SU-DHL-6 (cell line): ENCODE data around the gene TNFSF11.

ENCODE experiments used
- H2AFZ ChIP-seq: fragments of 200-600 bp; sonication (generic); 2 replicates; pipeline ENCODE4 v1.6.1; 2014; ENCODE audit warnings: low read depth, mild to moderate bottlenecking, moderate library complexity, mixed read lengths, antibody characterized with exemption, low read length; ENCODE audit not compliant: severe bottlenecking
- H3F3A ChIP-seq: fragments of 200-600 bp; shearing (Covaris generic); 2 replicates; pipeline ENCODE4 v1.6.0; 2016; ENCODE audit warnings: antibody characterized with exemption, mild to moderate bottlenecking; ENCODE audit not compliant: insufficient read depth
- H3K27ac ChIP-seq: fragments of 200-600 bp; sonication (generic); 2 replicates; pipeline ENCODE4 v1.5.1; 2016; ENCODE audit warnings: low read depth, mild to moderate bottlenecking, low read length, moderate library complexity, mixed read lengths
- H3K27me3 ChIP-seq: fragments of 200-600 bp; sonication (generic), shearing (Covaris generic); 2 replicates; pipeline ENCODE4 v1.6.0; 2014; ENCODE audit warnings: mild to moderate bottlenecking, low read length
- H3K36me3 ChIP-seq: fragments of 200-600 bp; sonication (generic); 2 replicates; pipeline ENCODE4 v1.6.1; 2014; ENCODE audit warnings: mild to moderate bottlenecking, low read length, mixed read lengths
- H3K4me2 ChIP-seq: fragments of 300-600, 200-600 bp; shearing (Covaris generic), sonication (generic); 2 replicates; pipeline ENCODE4 v1.6.0; 2014; ENCODE audit warnings: low read length, low read depth, mild to moderate bottlenecking; ENCODE audit not compliant: poor library complexity, severe bottlenecking
- H3K4me3 ChIP-seq: fragments of 200-600 bp; sonication (generic); 2 replicates; pipeline ENCODE4 v1.5.1; 2014; ENCODE audit warnings: antibody characterized with exemption, low read length, mild to moderate bottlenecking, mixed read lengths; ENCODE audit not compliant: insufficient read depth, poor library complexity, severe bottlenecking
- H3K79me2 ChIP-seq: fragments of 200-600 bp; sonication (generic); 2 replicates; pipeline ENCODE4 v1.6.1; 2014; ENCODE audit warnings: mild to moderate bottlenecking, low read length, moderate library complexity; ENCODE audit not compliant: insufficient read depth
- H3K9ac ChIP-seq: fragments of 200-600 bp; sonication (generic); 2 replicates; pipeline ENCODE4 v1.7.0; 2014; ENCODE audit warnings: mild to moderate bottlenecking, low read length
- H3K9me2 ChIP-seq: fragments of 200-600 bp; sonication (generic); replicated peaks from 2 replicates; pipeline ENCODE4 v1.6.1; 2014; ENCODE audit warnings: low read length; ENCODE audit not compliant: insufficient read depth
- H3K9me3 ChIP-seq: fragments of 200-600 bp; sonication (generic); 2 replicates; pipeline ENCODE4 v1.6.1; 2014; ENCODE audit warnings: low read length, mixed read lengths; ENCODE audit not compliant: insufficient read depth
- H4K20me1 ChIP-seq: fragments of 200-600 bp; sonication (generic); 2 replicates; pipeline ENCODE4 v1.6.1; 2014; ENCODE audit warnings: low read depth, mild to moderate bottlenecking, antibody characterized with exemption, low read length, moderate library complexity, mixed read lengths
- EZH2phosphoT487 ChIP-seq: fragments of 200-600 bp; sonication (generic), shearing (Covaris generic); conservative IDR thresholded peaks from 2 replicates; pipeline ENCODE4 v1.6.1; 2018; ENCODE audit warnings: mild to moderate bottlenecking, antibody characterized with exemption, low read length, moderate library complexity, mixed read lengths
- TF ChIP-seq, protein P1 (sequence below): fragments of 200-600 bp; sonication (generic); IDR thresholded peaks from one replicate; pipeline ENCODE4 v1.5.1; 2017; ENCODE audit warnings: antibody characterized with exemption, mild to moderate bottlenecking, low read length, moderate library complexity; ENCODE audit not compliant: insufficient read depth, poor library complexity, severe bottlenecking

The TNFSF11 gene

GRCh38 chr13:42644841-42645240 lies 70.9 kb downstream of the TNFSF11 start:
- no peak overlapping the region for H3K9ac ChIP-seq
- H3F3A ChIP-seq, result no peaks in the 10 kb centered on the region
- H3K9me3 ChIP-seq, result peaks cover 5% of the 10 kb centered on the region; the same call in 1 of the 2 replicates

DNA sequence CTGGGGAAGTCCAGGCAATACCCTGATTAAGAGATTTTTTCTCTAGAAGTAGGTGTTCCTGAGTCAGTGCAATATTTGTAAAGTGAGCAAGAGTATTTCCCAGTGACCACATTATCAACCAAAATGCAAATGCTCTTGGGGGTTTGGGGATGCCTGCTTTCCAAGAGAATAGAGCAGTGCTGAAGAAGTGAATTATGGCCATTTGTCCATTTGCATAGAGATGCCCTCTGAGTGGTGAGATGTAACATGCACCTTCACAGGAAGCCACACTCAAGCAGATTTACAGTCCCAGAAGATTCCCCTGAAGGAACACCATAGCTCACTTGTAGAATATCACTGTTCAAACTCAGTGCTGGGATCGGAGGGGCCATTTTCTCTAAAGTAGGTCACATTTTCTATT lies 71.8 kb downstream of the TNFSF11 start:
- no peaks in the 10 kb centered on the region for H3K36me3 ChIP-seq
- H3K9me3 ChIP-seq, result peaks cover 5% of the 10 kb centered on the region; the same call in 1 of the 2 replicates
- TF ChIP-seq EZH2phosphoT487, result no peak
- TF ChIP-seq, protein P1, sequence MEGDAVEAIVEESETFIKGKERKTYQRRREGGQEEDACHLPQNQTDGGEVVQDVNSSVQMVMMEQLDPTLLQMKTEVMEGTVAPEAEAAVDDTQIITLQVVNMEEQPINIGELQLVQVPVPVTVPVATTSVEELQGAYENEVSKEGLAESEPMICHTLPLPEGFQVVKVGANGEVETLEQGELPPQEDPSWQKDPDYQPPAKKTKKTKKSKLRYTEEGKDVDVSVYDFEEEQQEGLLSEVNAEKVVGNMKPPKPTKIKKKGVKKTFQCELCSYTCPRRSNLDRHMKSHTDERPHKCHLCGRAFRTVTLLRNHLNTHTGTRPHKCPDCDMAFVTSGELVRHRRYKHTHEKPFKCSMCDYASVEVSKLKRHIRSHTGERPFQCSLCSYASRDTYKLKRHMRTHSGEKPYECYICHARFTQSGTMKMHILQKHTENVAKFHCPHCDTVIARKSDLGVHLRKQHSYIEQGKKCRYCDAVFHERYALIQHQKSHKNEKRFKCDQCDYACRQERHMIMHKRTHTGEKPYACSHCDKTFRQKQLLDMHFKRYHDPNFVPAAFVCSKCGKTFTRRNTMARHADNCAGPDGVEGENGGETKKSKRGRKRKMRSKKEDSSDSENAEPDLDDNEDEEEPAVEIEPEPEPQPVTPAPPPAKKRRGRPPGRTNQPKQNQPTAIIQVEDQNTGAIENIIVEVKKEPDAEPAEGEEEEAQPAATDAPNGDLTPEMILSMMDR, result no peak
- no peak overlapping the region for H3K27ac ChIP-seq
- H3K9ac ChIP-seq, result no peak overlapping the region
- H3K4me2 ChIP-seq, result no peak overlapping the region
- no peaks in the 10 kb centered on the region for H4K20me1 ChIP-seq
- H3K4me3 ChIP-seq, result no peak overlapping the region
- no peaks in the 10 kb centered on the region for H3K79me2 ChIP-seq
- H3K9me2 ChIP-seq, result no peaks in the 10 kb centered on the region
- no peak overlapping the region for H2AFZ ChIP-seq
- no peaks in the 10 kb centered on the region for H3K27me3 ChIP-seq
- H3F3A ChIP-seq, result no peaks in the 10 kb centered on the region

More at GRCh38 chr13:42644841-42645240, 70.9 kb downstream of the TNFSF11 start:
- Histone ChIP-seq H3K9me2 (no peaks in the 10 kb centered on the region), H3K79me2 (no peaks in the 10 kb centered on the region), H3K4me2 (no peak overlapping the region), H3K27ac (no peak overlapping the region), H3K4me3 (no peak overlapping the region), H2AFZ (no peak overlapping the region), H3K36me3 (no peaks in the 10 kb centered on the region), H3K27me3 (no peaks in the 10 kb centered on the region), H4K20me1 (no peaks in the 10 kb centered on the region)
- no peak for TF ChIP-seq EZH2phosphoT487
- TF ChIP-seq, protein P1, result no peak

- Histone ChIP-seq H4K20me1 (no peaks in the 10 kb centered on the region), H3K9me3 (peaks cover 5% of the 10 kb centered on the region; the same call in 1 of the 2 replicates), H3K27me3 (no peaks in the 10 kb centered on the region), H3K9me2 (no peaks in the 10 kb centered on the region), H3K36me3 (no peaks in the 10 kb centered on the region), H3K4me3 (no peak overlapping the region), H3K4me2 (no peak overlapping the region), H3K9ac (no peak overlapping the region), H3K79me2 (no peaks in the 10 kb centered on the region), H3K27ac (no peak overlapping the region), H3F3A (no peaks in the 10 kb centered on the region), H2AFZ (no peak overlapping the region)
- TF ChIP-seq EZH2phosphoT487, result no peak
- TF ChIP-seq, protein P1, result no peak
Observed at GRCh38 chr13:42649141-42649540, 75.2 kb downstream of the TNFSF11 start.
